MM.1S (cell line): ENCODE results near the gene LTBP1.

Source experiments
- EZH2 ChIP-seq: fragments of 300-600 bp; sonication (generic); optimal IDR thresholded peaks from 2 replicates; pipeline ENCODE3; 2017; ENCODE audit warnings: low read depth, mild to moderate bottlenecking, antibody characterized with exemption, low read length, mixed read lengths
- EZH2phosphoT487 ChIP-seq: fragments of 300-600 bp; sonication (generic); IDR thresholded peaks from 2 replicates; pipeline ENCODE4 v1.6.1; 2018; ENCODE audit warnings: antibody characterized with exemption, low read length
- TF ChIP-seq, protein P1 (sequence below): fragments of 300-600 bp; sonication (generic); IDR thresholded peaks from 2 replicates; pipeline ENCODE4 v1.5.1; 2016; ENCODE audit warnings: antibody characterized with exemption, low read length, mixed read lengths

DNA sequence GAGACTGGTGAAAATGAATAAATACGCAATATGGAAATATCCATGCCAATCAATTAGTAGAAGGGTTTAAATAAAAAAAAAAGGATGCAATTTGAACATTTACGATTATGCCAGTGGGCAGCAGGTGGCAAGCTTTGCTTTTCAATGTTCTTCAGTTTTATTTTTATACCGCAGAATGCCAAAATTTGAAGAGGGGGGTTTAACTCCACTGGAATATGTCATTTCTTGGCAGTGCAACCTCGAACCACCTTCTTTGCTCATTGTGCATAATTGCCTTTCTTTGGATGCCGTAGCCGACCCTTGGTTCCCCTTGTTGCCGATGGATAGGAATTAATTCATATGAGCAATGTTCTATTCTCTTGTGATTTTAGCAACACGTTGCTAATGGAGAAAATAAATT, 88.0 kb downstream of the LTBP1 start:
- TF ChIP-seq, protein P1, sequence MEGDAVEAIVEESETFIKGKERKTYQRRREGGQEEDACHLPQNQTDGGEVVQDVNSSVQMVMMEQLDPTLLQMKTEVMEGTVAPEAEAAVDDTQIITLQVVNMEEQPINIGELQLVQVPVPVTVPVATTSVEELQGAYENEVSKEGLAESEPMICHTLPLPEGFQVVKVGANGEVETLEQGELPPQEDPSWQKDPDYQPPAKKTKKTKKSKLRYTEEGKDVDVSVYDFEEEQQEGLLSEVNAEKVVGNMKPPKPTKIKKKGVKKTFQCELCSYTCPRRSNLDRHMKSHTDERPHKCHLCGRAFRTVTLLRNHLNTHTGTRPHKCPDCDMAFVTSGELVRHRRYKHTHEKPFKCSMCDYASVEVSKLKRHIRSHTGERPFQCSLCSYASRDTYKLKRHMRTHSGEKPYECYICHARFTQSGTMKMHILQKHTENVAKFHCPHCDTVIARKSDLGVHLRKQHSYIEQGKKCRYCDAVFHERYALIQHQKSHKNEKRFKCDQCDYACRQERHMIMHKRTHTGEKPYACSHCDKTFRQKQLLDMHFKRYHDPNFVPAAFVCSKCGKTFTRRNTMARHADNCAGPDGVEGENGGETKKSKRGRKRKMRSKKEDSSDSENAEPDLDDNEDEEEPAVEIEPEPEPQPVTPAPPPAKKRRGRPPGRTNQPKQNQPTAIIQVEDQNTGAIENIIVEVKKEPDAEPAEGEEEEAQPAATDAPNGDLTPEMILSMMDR: 0 out of 2 replicates have a peak, but pooled peaks have one; percentile 5
- TF ChIP-seq EZH2 (no peak), EZH2phosphoT487 (no peak)
